ENCODE measurements around the gene CALR3. TPM values are rescaled to one million over a fixed set of nuclear protein-coding genes. Genes with fewer than 3 reads are reported as not detected.

The CALR3 gene
- total and polyA plus RNA-seq, 2 experiments from 2014 or later, result not detected

GRCh38 chr19:16461630-16462051 is 34.3 kb downstream of the CALR3 start:
- Histone ChIP-seq H3K27me3 (no peaks in the 10 kb centered on the region), H3K4me1 (ENCODE audit: insufficient read depth) (peaks cover 28% of the 10 kb centered on the region), H3K9me3 (ENCODE audit: low read depth) (no peaks in the 10 kb centered on the region), H4K20me1 (ENCODE audit: insufficient read depth, poor library complexity, severe bottlenecking) (peaks cover 86% of the 10 kb centered on the region), H3K79me2 (peaks cover 98% of the 10 kb centered on the region), H2AFZ (no peak overlapping the region), H3K36me3 (replicated peaks; ENCODE audit: insufficient read depth, low read depth) (no peaks in the 10 kb centered on the region), H3K4me2 (no peak overlapping the region), H3K27ac (no peak overlapping the region), H3K4me3 (no peak overlapping the region), H3K9me2 (replicated peaks; ENCODE audit: insufficient read depth) (no peaks in the 10 kb centered on the region)
- WGBS (ENCODE audit: low lambda C conversion rate, missing lambda C conversion rate), result 88% methylated on average over 9 of the region's 9 CpGs
- DNase-seq (ENCODE audit: low spot score), result no peak
- TF ChIP-seq EZH2phosphoT487 (IDR thresholded peaks at IDR 0.05; ENCODE audit: low read depth, severe bottlenecking, unreplicated experiment) (no peak), EZH2 (IDR thresholded peaks at IDR 0.05; ENCODE audit: borderline replicate concordance) (no peak)
- TF ChIP-seq, protein P1, sequence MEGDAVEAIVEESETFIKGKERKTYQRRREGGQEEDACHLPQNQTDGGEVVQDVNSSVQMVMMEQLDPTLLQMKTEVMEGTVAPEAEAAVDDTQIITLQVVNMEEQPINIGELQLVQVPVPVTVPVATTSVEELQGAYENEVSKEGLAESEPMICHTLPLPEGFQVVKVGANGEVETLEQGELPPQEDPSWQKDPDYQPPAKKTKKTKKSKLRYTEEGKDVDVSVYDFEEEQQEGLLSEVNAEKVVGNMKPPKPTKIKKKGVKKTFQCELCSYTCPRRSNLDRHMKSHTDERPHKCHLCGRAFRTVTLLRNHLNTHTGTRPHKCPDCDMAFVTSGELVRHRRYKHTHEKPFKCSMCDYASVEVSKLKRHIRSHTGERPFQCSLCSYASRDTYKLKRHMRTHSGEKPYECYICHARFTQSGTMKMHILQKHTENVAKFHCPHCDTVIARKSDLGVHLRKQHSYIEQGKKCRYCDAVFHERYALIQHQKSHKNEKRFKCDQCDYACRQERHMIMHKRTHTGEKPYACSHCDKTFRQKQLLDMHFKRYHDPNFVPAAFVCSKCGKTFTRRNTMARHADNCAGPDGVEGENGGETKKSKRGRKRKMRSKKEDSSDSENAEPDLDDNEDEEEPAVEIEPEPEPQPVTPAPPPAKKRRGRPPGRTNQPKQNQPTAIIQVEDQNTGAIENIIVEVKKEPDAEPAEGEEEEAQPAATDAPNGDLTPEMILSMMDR (IDR thresholded peaks at IDR 0.05; ENCODE audit: poor library complexity), result no peak

DNA sequence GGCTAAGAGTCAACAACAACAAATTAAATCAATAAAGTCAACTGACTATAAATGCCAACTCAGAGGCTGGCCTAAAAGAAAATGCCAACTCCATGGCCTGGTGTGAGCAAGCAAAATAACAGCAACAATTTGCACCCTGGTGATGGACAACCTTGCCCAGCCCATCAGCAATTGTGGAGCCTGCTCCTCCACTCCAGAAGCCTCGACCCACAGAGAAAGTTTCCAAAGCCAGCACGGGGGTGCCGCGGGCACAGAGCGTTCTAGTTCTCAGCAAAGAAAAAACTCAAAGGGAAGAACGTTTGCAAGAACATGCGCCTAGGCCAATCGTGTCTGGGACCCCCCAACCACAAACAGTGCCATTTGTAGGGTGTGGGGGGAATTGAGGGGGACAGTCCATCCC is 35.5 kb downstream of the CALR3 start:
- no peak for DNase-seq (ENCODE audit: low spot score)
- H3K4me3 ChIP-seq, result no peak overlapping the region
- no peak overlapping the region for H3K4me2 ChIP-seq
- peaks cover 89% of the 10 kb centered on the region for H4K20me1 ChIP-seq (ENCODE audit: insufficient read depth, poor library complexity, severe bottlenecking)
- no peaks in the 10 kb centered on the region for H3K36me3 ChIP-seq (replicated peaks; ENCODE audit: insufficient read depth, low read depth)
- H3K79me2 ChIP-seq, result peaks cover 98% of the 10 kb centered on the region
- peaks cover 28% of the 10 kb centered on the region for H3K4me1 ChIP-seq (ENCODE audit: insufficient read depth)
- 92% methylated on average over 8 of the region's 8 CpGs for WGBS (ENCODE audit: low lambda C conversion rate, missing lambda C conversion rate)
- no peaks in the 10 kb centered on the region for H3K9me2 ChIP-seq (replicated peaks; ENCODE audit: insufficient read depth)
- H3K27me3 ChIP-seq, result no peaks in the 10 kb centered on the region
- H3K9me3 ChIP-seq (ENCODE audit: low read depth), result no peaks in the 10 kb centered on the region
- TF ChIP-seq EZH2phosphoT487 (IDR thresholded peaks at IDR 0.05; ENCODE audit: low read depth, severe bottlenecking, unreplicated experiment) (no peak), EZH2 (IDR thresholded peaks at IDR 0.05; ENCODE audit: borderline replicate concordance) (no peak)
- TF ChIP-seq, protein P1 (IDR thresholded peaks at IDR 0.05; ENCODE audit: poor library complexity), result no peak
- no peak overlapping the region for H2AFZ ChIP-seq
- no peak overlapping the region for H3K27ac ChIP-seq

DNA sequence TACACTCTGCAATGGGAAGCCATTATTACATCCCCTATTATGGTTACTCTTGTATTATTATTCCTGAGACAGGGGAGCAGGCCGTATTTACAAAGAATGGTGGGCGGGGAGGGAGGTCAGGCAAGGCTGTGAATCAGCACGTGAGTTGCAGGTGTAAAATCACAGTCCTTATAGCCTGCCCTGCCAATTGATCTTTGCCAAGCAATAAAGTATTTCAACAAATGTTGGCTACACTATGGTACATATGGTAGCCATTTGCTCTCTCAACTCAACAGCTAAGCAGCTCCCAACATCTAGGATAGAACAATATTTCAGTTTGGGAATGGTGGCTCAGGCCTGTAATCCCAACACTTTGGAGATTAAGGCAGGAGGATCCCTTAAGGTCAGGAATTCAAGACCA is 36.3 kb downstream of the CALR3 start:
- H3K36me3 ChIP-seq (replicated peaks; ENCODE audit: insufficient read depth, low read depth), result no peaks in the 10 kb centered on the region
- peaks cover 28% of the 10 kb centered on the region for H3K4me1 ChIP-seq (ENCODE audit: insufficient read depth)
- peaks cover 88% of the 10 kb centered on the region for H4K20me1 ChIP-seq (ENCODE audit: insufficient read depth, poor library complexity, severe bottlenecking)
- no peak overlapping the region for H3K4me2 ChIP-seq
- no peak for TF ChIP-seq EZH2phosphoT487 (IDR thresholded peaks at IDR 0.05; ENCODE audit: low read depth, severe bottlenecking, unreplicated experiment)
- TF ChIP-seq, protein P1 (IDR thresholded peaks at IDR 0.05; ENCODE audit: poor library complexity), result no peak
- TF ChIP-seq EZH2 (IDR thresholded peaks at IDR 0.05; ENCODE audit: borderline replicate concordance), result no peak
- DNase-seq (ENCODE audit: low spot score), result no peak
- no peaks in the 10 kb centered on the region for H3K9me3 ChIP-seq (ENCODE audit: low read depth)
- no peak overlapping the region for H3K27ac ChIP-seq
- H2AFZ ChIP-seq, result no peak overlapping the region
- 78% methylated on average over 3 of the region's 3 CpGs for whole genome bisulfite sequencing (ENCODE audit: low lambda C conversion rate, missing lambda C conversion rate)
- H3K27me3 ChIP-seq, result no peaks in the 10 kb centered on the region
- peaks cover 98% of the 10 kb centered on the region for H3K79me2 ChIP-seq
- H3K9me2 ChIP-seq (replicated peaks; ENCODE audit: insufficient read depth), result no peaks in the 10 kb centered on the region
- H3K4me3 ChIP-seq, result no peak overlapping the region
